IPS-18a (cell line): ENCODE results near the gene SDK1.
A peak's percentile ranks its signal among the peaks of the same experiment; 100 is the strongest.

Experiments
- H3K27ac ChIP-seq: one replicate; pipeline ENCODE4 v1.5.1; 2013; ENCODE audit warnings: low read length
- H3K27me3 ChIP-seq: one replicate; pipeline ENCODE4 v1.6.1; 2013; ENCODE audit warnings: mild to moderate bottlenecking, low read length; ENCODE audit not compliant: control insufficient read depth, insufficient read depth
- H3K36me3 ChIP-seq: one replicate; pipeline ENCODE4 v1.6.1; 2013; ENCODE audit warnings: low read depth, low read length; ENCODE audit not compliant: control insufficient read depth
- H3K4me1 ChIP-seq: one replicate; pipeline ENCODE4 v1.6.1; 2013; ENCODE audit warnings: low read depth, low read length; ENCODE audit not compliant: control insufficient read depth
- H3K4me3 ChIP-seq: one replicate; pipeline ENCODE4 v1.5.1; 2013; ENCODE audit warnings: low read length
- H3K9ac ChIP-seq: one replicate; pipeline ENCODE4 v1.6.1; 2013; ENCODE audit warnings: mild to moderate bottlenecking, low read length, moderate library complexity
- H3K9me3 ChIP-seq: one replicate; pipeline ENCODE4 v1.6.1; 2013; ENCODE audit warnings: low read depth, low read length; ENCODE audit not compliant: control insufficient read depth

The SDK1 gene

GRCh38 chr7:3297105-3297819 lies 3.8 kb upstream of the SDK1 start:
- Histone ChIP-seq H3K9ac (no peak overlapping the region), H3K4me1 (peaks cover 9% of the 10 kb centered on the region), H3K9me3 (no peaks in the 10 kb centered on the region), H3K36me3 (no peaks in the 10 kb centered on the region), H3K27me3 (peaks cover 15% of the 10 kb centered on the region), H3K27ac (no peak overlapping the region), H3K4me3 (no peak overlapping the region)

GRCh38 chr7:3300221-3300650 lies 816 bp upstream of the SDK1 start:
- Histone ChIP-seq H3K4me3 (peak overlapping the region; percentile 67), H3K4me1 (peaks cover 6% of the 10 kb centered on the region), H3K36me3 (no peaks in the 10 kb centered on the region), H3K27me3 (peaks cover 29% of the 10 kb centered on the region), H3K9ac (peak overlapping the region; percentile 15), H3K9me3 (no peaks in the 10 kb centered on the region), H3K27ac (no peak overlapping the region)

- H3K27ac ChIP-seq: no peak overlapping the region
- H3K36me3 ChIP-seq: no peaks in the 10 kb centered on the region
- peaks cover 29% of the 10 kb centered on the region for H3K27me3 ChIP-seq
- H3K9me3 ChIP-seq: no peaks in the 10 kb centered on the region
- no peak overlapping the region for H3K4me3 ChIP-seq
- H3K4me1 ChIP-seq: peaks cover 6% of the 10 kb centered on the region
- H3K9ac ChIP-seq: no peak overlapping the region
These were observed 338 bp downstream of the SDK1 start for GRCh38 chr7:3301449-3301731.

GRCh38 chr7:3301831-3302618 lies 973 bp downstream of the SDK1 start:
- Histone ChIP-seq H3K4me3 (peak overlapping the region; percentile 68), H3K9me3 (no peaks in the 10 kb centered on the region), H3K4me1 (peaks cover 6% of the 10 kb centered on the region), H3K27me3 (peaks cover 29% of the 10 kb centered on the region), H3K36me3 (no peaks in the 10 kb centered on the region), H3K9ac (peak overlapping the region; percentile 22), H3K27ac (no peak overlapping the region)

- Histone ChIP-seq H3K9me3 (no peaks in the 10 kb centered on the region), H3K4me3 (peak overlapping the region; percentile 68), H3K27ac (no peak overlapping the region), H3K4me1 (peaks cover 6% of the 10 kb centered on the region), H3K36me3 (no peaks in the 10 kb centered on the region), H3K27me3 (peaks cover 29% of the 10 kb centered on the region), H3K9ac (no peak overlapping the region)
These were observed 1.7 kb downstream of the SDK1 start for GRCh38 chr7:3302681-3303320.

- no peak overlapping the region for H3K4me3 ChIP-seq
These were observed 3.1 kb downstream of the SDK1 start for GRCh38 chr7:3304131-3304530.

GRCh38 chr7:3307435-3307834 lies 6.4 kb downstream of the SDK1 start:
- Histone ChIP-seq H3K27me3 (peaks cover 12% of the 10 kb centered on the region), H3K9me3 (no peaks in the 10 kb centered on the region), H3K9ac (no peak overlapping the region), H3K27ac (no peak overlapping the region), H3K36me3 (no peaks in the 10 kb centered on the region), H3K4me3 (no peak overlapping the region), H3K4me1 (no peaks in the 10 kb centered on the region)

More at GRCh38 chr7:3304131-3304530, 3.1 kb downstream of the SDK1 start:
- Histone ChIP-seq H3K36me3 (no peaks in the 10 kb centered on the region), H3K4me1 (peaks cover 6% of the 10 kb centered on the region), H3K9ac (no peak overlapping the region), H3K27me3 (peaks cover 29% of the 10 kb centered on the region), H3K9me3 (no peaks in the 10 kb centered on the region), H3K27ac (no peak overlapping the region)

- no peaks in the 10 kb centered on the region for H3K9me3 ChIP-seq
- no peak overlapping the region for H3K9ac ChIP-seq
- no peaks in the 10 kb centered on the region for H3K4me1 ChIP-seq
- no peak overlapping the region for H3K4me3 ChIP-seq
- no peaks in the 10 kb centered on the region for H3K27me3 ChIP-seq
- no peaks in the 10 kb centered on the region for H3K36me3 ChIP-seq
- H3K27ac ChIP-seq: no peak overlapping the region
These were observed 8.1 kb downstream of the SDK1 start for GRCh38 chr7:3309140-3309539.

GRCh38 chr7:3309956-3310355 lies 8.9 kb downstream of the SDK1 start:
- no peak overlapping the region for H3K4me3 ChIP-seq
- no peaks in the 10 kb centered on the region for H3K27me3 ChIP-seq
- no peaks in the 10 kb centered on the region for H3K9me3 ChIP-seq

GRCh38 chr7:3310884-3311283 lies 9.8 kb downstream of the SDK1 start:
- Histone ChIP-seq H3K9ac (no peak overlapping the region), H3K9me3 (no peaks in the 10 kb centered on the region), H3K27me3 (no peaks in the 10 kb centered on the region), H3K4me3 (no peak overlapping the region), H3K4me1 (no peaks in the 10 kb centered on the region), H3K36me3 (no peaks in the 10 kb centered on the region), H3K27ac (no peak overlapping the region)

More at GRCh38 chr7:3309956-3310355, 8.9 kb downstream of the SDK1 start:
- no peaks in the 10 kb centered on the region for H3K36me3 ChIP-seq
- no peaks in the 10 kb centered on the region for H3K4me1 ChIP-seq
- H3K9ac ChIP-seq: no peak overlapping the region
- H3K27ac ChIP-seq: no peak overlapping the region

GRCh38 chr7:3312583-3312982 lies 11.5 kb downstream of the SDK1 start:
- Histone ChIP-seq H3K4me3 (no peak overlapping the region), H3K36me3 (no peaks in the 10 kb centered on the region), H3K27me3 (no peaks in the 10 kb centered on the region), H3K9me3 (no peaks in the 10 kb centered on the region), H3K27ac (no peak overlapping the region), H3K4me1 (no peaks in the 10 kb centered on the region), H3K9ac (no peak overlapping the region)
